AG04449 (cell line): Measurements from ENCODE around the gene RHEB.

Source experiments
- CTCF ChIA-PET: fragments of 350-600 bp; formaldehyde crosslinking; extraction: SDS; loops from one replicate; lab custom pipeline; 2021; ENCODE audit warnings: antibody characterized with exemption; lab: Yijun Ruan, JAX
- POLR2A ChIA-PET: fragments of 400-600, 350-600 bp; formaldehyde crosslinking; extraction: SDS; loops from one replicate; lab custom pipeline; 2020; ENCODE audit warnings: antibody characterized with exemption, inconsistent platforms; lab: Yijun Ruan, JAX
- DNase-seq: peaks from one replicate; pipeline ENCODE4 v3.0.0-alpha.2; 2010; ENCODE audit warnings: low read depth, low spot score
- H3K4me3 ChIP-seq: 2 replicates; pipeline ENCODE4 v1.5.1; 2011; ENCODE audit warnings: low read depth, mild to moderate bottlenecking, control low read depth, low read length
- CTCF ChIP-seq: IDR thresholded peaks from one replicate; pipeline ENCODE4 v1.5.1; 2011; ENCODE audit warnings: mild to moderate bottlenecking, moderate library complexity, low read length, control low read depth, inconsistent platforms; ENCODE audit not compliant: insufficient read depth; ENCODE audit errors: missing control alignments

Gene RHEB

GRCh38 chr7:151519765-151520418, at the start of gene RHEB:
Gene RHEB (minus strand): TSS chr7:151519895. CDS start chr7:151519511, 384 bp downstream.
- ChIA-PET POLR2A (interaction anchor here (0.7 to 1.1 kb wide), 5 partner anchors 16 to 217 kb away, joined by 3 to 5 read pairs (median 3); no protein-coding TSS in a partner anchor), CTCF (interaction anchor here (1.6 kb wide), 2 partner anchors 24 to 210 kb away, joined by 4 read pairs; no protein-coding TSS in a partner anchor)
- no peak for TF ChIP-seq CTCF
- peak within 1 kb of the TSS; percentile 74 for H3K4me3 ChIP-seq
- peak; percentile 95 for DNase-seq

- no peak for TF ChIP-seq CTCF
- DNase-seq, result peak; percentile 31
- CTCF ChIA-PET, result interaction anchor here (0.7 to 11.8 kb wide), 4 partner anchors 10 to 192 kb away, joined by 3 to 270 read pairs (median 4); no protein-coding TSS in a partner anchor
- POLR2A ChIA-PET, result no interaction called here
- H3K4me3 ChIP-seq, result no peak overlapping the region
These were observed 47.2 kb upstream of the RHEB start for GRCh38 chr7:151566897-151567320.

- ChIA-PET POLR2A (no interaction called here), CTCF (interaction anchor here (0.6 to 11.8 kb wide), 3 partner anchors 27 to 218 kb away, joined by 3 to 270 read pairs (median 3); no protein-coding TSS in a partner anchor)
- H3K4me3 ChIP-seq, result no peak overlapping the region
- no peak for TF ChIP-seq CTCF
- DNase-seq, result no peak
These were observed 45.8 kb upstream of the RHEB start for GRCh38 chr7:151565541-151565940.

GRCh38 chr7:151560243-151560642, 40.5 kb upstream of the RHEB start:
- POLR2A ChIA-PET, result no interaction called here

GRCh38 chr7:151559557-151560183, 40.0 kb upstream of the RHEB start:
- no peak for TF ChIP-seq CTCF
- H3K4me3 ChIP-seq, result no peak overlapping the region
- DNase-seq, result no peak
- ChIA-PET POLR2A (no interaction called here), CTCF (interaction anchor here (0.6 to 0.9 kb wide), 2 partner anchors 126 to 223 kb away, joined by 3 to 4 read pairs; no protein-coding TSS in a partner anchor)

More at GRCh38 chr7:151560243-151560642, 40.5 kb upstream of the RHEB start:
- CTCF ChIA-PET, result no interaction called here
- TF ChIP-seq CTCF, result no peak
- no peak for DNase-seq
- no peak overlapping the region for H3K4me3 ChIP-seq

GRCh38 chr7:151558575-151558974, 38.9 kb upstream of the RHEB start:
- ChIA-PET POLR2A (interaction anchor here (0.6 to 0.8 kb wide), 2 partner anchors 13 to 38 kb away, joined by 3 read pairs; no protein-coding TSS in a partner anchor), CTCF (interaction anchor here (0.9 to 5.0 kb wide), 6 partner anchors 12 to 207 kb away, joined by 3 to 29 read pairs (median 3); no protein-coding TSS in a partner anchor)
- H3K4me3 ChIP-seq, result no peak overlapping the region
- TF ChIP-seq CTCF, result no peak
- peak; percentile 61 for DNase-seq
